Measurements from ENCODE around the gene FDPS. TPM values are rescaled to one million over a fixed set of nuclear protein-coding genes. Genes with fewer than 3 reads are reported as not detected.

Gene FDPS
- total RNA-seq = 100 to 1,000 TPM; 256 to 264 TPM

DNA sequence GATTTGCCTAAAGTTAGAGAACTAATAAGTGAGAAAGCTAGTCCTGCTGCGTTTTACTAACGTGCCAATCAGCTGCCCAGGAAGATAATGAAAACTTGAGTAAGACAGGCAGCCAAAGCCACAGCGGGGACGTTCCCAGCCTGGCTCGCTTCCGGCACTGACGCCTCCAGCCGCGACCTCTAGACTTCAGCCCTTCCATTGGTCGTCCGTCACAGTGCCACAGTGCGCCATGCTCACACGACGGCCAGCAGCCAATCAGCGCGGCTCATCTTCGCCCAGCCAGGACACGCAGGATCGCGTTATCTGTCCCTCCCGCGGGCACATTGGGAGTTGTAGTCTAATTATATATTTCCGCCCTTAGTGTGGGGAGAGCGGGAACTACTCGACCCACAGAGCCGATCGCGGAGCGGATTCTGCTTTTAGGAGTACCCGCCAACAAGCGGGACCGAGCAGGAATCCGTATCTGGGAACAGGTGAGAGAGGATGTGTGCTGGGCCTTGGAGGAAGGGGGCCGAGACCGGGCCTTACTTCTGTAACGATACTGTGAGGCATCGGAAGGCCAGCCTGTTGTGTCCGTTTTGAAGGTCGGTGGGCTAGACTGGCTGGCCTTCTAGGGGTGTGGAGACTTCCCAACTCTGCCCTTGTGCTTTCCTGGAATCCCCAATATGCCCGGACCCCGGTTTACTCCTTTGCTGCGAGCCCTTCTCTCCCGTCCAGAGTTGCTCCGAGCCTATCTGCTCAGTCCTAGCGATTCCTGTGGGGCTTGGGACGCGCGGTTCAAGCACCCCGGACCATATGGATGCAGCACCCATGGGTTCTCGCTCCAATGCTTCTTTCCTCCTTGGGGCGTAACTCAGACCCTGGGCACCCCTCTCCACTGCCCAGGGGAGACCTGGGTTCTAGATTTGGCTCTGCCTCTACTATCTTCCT is at the start of gene FDPS:
TSS of gene FDPS (plus strand) at position 374 of the 930 bp plus-strand sequence. CDS start 924 bp downstream, outside the sequence.
- peak; percentile 98 for DNase-seq
- peaks cover 28% of the 10 kb centered on the region for H3K4me1 Mint-ChIP-seq
- H3K27ac Mint-ChIP-seq = peak within 1 kb of the TSS; percentile 99
- peak within 1 kb of the TSS; percentile 95 for H3K4me3 Mint-ChIP-seq
- no peaks in the 10 kb centered on the region for H3K27me3 Mint-ChIP-seq
- no peaks in the 10 kb centered on the region for H3K9me3 Mint-ChIP-seq
- H3K36me3 Mint-ChIP-seq = peaks cover 43% of the 10 kb centered on the region

DNA sequence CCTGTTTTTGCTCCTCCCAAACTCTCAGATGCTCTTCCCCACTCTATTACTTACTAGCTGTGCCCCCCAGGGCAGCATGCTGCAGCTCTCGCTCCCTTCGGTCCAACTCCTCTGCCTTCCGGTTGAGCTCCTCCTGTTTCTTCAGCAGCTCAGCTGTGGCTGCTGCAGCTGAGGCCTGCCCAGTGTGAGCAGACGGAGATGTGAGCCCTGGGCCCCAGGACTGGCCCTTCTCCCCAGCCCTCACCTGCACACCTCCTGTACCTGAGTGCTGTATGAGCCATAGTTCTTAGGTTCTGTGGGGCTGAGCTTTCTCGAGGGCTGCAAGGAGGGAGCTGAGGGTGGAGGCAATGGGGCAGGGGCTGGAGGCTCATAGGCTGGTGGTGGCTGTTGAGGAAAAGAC is 48.4 kb upstream of the FDPS start:
- H3K9me3 Mint-ChIP-seq = no peaks in the 10 kb centered on the region
- DNase-seq = no peak
- no peaks in the 10 kb centered on the region for H3K27me3 Mint-ChIP-seq
- H3K4me1 Mint-ChIP-seq = peaks cover 26% of the 10 kb centered on the region
- H3K4me3 Mint-ChIP-seq = peak overlapping the region; percentile 90
- peak overlapping the region; percentile 43 for H3K27ac Mint-ChIP-seq
- H3K36me3 Mint-ChIP-seq = peaks cover 46% of the 10 kb centered on the region

DNA sequence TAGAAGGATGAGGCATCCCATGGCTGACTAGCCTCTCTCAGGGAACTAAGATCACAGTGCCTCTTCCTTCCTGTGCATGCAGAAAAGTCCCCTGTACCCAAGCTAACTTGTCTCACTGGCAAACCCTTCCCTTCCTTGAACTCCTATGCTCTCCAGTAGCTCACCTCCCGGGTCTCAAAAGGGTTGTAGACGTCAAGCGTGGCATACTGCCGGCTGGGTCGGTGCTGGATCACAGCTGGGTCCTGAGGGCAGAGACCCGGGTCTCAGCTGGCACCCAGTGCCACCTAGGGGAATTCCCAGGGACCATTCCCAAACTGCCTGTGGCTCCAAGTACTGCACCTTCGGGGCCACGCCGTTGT is 47.2 kb upstream of the FDPS start:
- Mint-ChIP-seq H3K9me3 (no peaks in the 10 kb centered on the region), H3K4me3 (peak overlapping the region; percentile 90), H3K27me3 (no peaks in the 10 kb centered on the region), H3K27ac (peak overlapping the region; percentile 90), H3K36me3 (peaks cover 46% of the 10 kb centered on the region), H3K4me1 (peaks cover 23% of the 10 kb centered on the region)
- DNase-seq = peak; percentile 28

GRCh38 chr1:155261852-155262673 is 46.6 kb upstream of the FDPS start, which contains the start of gene SCAMP3:
Gene SCAMP3, minus strand, starts transcription at chr1:155262360. Its CDS starts 209 bp downstream, at chr1:155262151.
- Mint-ChIP-seq H3K9me3 (no peaks in the 10 kb centered on the region), H3K27ac (peak within 1 kb of the TSS; percentile 90), H3K4me3 (peak within 1 kb of the TSS; percentile 90), H3K4me1 (peaks cover 23% of the 10 kb centered on the region), H3K36me3 (peaks cover 46% of the 10 kb centered on the region), H3K27me3 (no peaks in the 10 kb centered on the region)
- peak; percentile 87 for DNase-seq

DNA sequence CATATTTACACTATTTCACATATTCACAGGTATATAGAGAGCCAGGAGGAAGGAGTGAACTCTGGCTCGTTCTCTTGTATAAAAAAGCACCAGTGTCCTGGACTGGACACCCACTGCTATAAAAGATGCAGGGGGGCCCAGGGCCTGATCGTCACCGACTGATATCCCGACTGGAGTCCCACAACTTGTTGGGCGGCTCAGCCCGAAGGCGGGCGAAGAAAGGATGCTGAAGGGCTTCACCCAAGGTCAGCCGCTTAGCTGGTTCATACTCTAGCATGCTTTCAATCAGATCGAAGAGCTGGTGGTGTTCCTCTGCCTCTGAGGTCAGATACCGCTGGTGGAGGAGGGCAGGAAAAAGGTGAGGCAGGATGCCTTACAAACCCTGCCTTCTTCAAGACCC is 45.6 kb upstream of the FDPS start:
- Mint-ChIP-seq H3K4me3 (peak overlapping the region; percentile 90), H3K27ac (peak overlapping the region; percentile 90), H3K36me3 (peaks cover 52% of the 10 kb centered on the region), H3K9me3 (no peaks in the 10 kb centered on the region), H3K4me1 (peaks cover 23% of the 10 kb centered on the region), H3K27me3 (no peaks in the 10 kb centered on the region)
- no peak for DNase-seq

DNA sequence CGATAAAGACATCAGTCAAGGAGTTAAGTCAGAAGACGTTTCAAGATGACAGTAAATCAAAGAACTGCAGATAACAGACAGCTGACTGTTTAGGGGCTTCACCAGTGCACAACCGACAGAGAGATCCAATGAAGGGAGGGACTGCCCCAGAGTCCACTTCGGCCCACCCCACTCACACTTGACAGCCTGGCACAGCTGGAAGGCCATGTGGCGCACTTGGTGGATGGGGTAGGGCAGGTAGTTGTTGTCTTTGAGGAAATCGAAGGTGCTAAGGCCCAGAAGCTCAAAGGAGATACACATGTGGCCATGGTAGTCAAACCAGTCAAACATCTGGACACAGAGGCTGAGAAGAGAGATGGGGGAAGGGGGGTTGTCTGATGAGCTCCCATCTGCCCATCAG is 42.1 kb upstream of the FDPS start:
- Mint-ChIP-seq H3K27me3 (no peaks in the 10 kb centered on the region), H3K27ac (peak overlapping the region; percentile 11), H3K4me3 (no peak overlapping the region), H3K9me3 (no peaks in the 10 kb centered on the region), H3K36me3 (peaks cover 47% of the 10 kb centered on the region), H3K4me1 (peaks cover 18% of the 10 kb centered on the region)
- DNase-seq = no peak

DNA sequence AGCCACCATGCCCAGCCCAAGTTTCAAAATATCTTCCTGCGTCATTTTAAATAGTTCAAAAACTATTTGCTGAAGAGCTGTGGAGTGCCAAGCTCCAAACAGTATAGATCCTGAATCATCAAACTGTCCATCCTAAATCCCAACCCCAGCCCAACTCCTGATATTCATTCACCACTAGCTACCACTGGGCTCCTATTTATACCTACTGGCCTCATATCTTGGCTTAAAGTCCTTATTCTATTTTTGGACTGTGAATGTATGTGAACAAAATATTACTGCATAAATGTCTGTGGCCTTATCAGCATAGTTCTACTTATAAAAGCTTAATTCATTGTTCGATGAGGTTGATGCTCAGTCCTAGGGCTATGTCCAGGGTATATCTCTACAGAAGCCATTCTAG is 41.3 kb upstream of the FDPS start:
- no peak for DNase-seq
- H3K27ac Mint-ChIP-seq = no peak overlapping the region
- H3K27me3 Mint-ChIP-seq = no peaks in the 10 kb centered on the region
- peaks cover 49% of the 10 kb centered on the region for H3K36me3 Mint-ChIP-seq
- H3K4me3 Mint-ChIP-seq = no peak overlapping the region
- no peaks in the 10 kb centered on the region for H3K9me3 Mint-ChIP-seq
- peaks cover 21% of the 10 kb centered on the region for H3K4me1 Mint-ChIP-seq

- Mint-ChIP-seq H3K4me3 (no peak overlapping the region), H3K36me3 (peaks cover 42% of the 10 kb centered on the region), H3K9me3 (no peaks in the 10 kb centered on the region), H3K27ac (no peak overlapping the region), H3K4me1 (peaks cover 17% of the 10 kb centered on the region), H3K27me3 (no peaks in the 10 kb centered on the region)
- no peak for DNase-seq
Measured at GRCh38 chr1:155268630-155269029, 40.0 kb upstream of the FDPS start.

DNA sequence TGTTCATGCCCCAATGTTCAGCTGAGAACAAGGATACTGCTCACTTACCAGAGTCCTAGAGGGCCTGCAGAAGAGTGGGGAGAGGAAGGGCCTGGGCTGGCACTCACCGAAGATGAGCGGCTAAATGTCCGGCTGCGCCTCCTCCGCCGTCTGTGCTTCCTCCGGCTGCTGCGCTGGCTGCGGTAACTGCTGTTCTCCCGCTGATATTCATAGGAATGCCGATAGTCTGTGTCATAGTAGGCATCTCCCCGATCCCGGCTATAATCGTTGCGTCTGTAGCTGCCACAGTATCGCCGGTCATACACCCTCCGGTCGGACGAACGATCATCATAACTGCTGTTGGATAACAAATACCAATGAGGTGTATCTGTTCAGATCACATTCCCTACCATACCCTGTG is 39.3 kb upstream of the FDPS start:
- H3K4me3 Mint-ChIP-seq = no peak overlapping the region
- no peaks in the 10 kb centered on the region for H3K9me3 Mint-ChIP-seq
- peaks cover 37% of the 10 kb centered on the region for H3K36me3 Mint-ChIP-seq
- DNase-seq = no peak
- H3K27me3 Mint-ChIP-seq = no peaks in the 10 kb centered on the region
- H3K4me1 Mint-ChIP-seq = peaks cover 21% of the 10 kb centered on the region
- no peak overlapping the region for H3K27ac Mint-ChIP-seq

DNA sequence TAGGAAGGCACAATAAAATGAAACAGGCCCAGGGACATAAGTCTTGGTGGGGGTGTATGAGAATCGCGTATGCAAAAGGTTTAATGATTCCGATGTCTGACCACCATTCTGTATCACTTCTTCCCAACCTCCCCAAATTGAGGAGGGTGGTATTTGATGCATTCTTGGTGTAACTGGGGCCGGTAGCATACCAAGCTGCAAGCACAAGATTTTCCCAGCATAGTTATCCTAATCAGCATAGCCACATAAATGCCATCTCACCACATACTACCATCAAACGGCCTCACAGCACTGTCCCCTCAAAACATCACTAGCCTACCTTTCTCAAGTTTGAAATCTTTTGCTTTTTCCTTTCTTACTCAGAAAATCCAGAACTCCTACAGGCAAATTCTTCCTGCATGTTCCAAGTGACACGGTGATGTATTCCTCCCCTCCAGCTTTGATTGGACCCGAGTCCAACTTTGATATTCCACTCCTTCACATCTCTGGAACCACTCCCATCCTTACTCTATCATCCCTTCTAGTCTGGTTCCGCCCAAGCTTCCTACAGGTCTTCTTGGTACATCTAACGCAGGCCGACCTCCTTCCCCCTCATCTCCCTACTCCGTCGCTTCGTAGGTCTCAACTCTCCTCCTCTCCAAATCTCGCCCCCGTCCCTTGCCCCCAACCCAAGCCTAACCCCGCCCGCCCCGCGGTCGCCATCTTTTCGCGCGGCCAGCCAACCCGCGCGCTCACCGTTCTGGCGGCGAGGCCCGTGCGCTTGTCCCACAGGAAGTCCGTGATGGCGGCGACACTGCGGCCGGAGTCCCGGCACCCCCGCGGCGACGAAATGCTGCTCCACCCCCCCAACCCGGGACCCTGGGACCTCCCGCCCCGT is 36.0 kb upstream of the FDPS start:
- Mint-ChIP-seq H3K27me3 (no peaks in the 10 kb centered on the region), H3K4me3 (peak overlapping the region; percentile 85), H3K36me3 (peaks cover 33% of the 10 kb centered on the region), H3K4me1 (peaks cover 31% of the 10 kb centered on the region), H3K27ac (peak overlapping the region; percentile 87), H3K9me3 (no peaks in the 10 kb centered on the region)
- DNase-seq = no peak

GRCh38 chr1:155273343-155274245 is 35.1 kb upstream of the FDPS start, which contains the start of gene CLK2:
Gene CLK2, minus strand, starts transcription at chr1:155273504. Its CDS starts 2,527 bp downstream, at chr1:155270977.
- Mint-ChIP-seq H3K27me3 (no peaks in the 10 kb centered on the region), H3K36me3 (peaks cover 28% of the 10 kb centered on the region), H3K4me1 (peaks cover 34% of the 10 kb centered on the region)

GRCh38 chr1:155277070-155277901 is 31.4 kb upstream of the FDPS start, which contains the start of gene HCN3:
Gene HCN3, plus strand, starts transcription at chr1:155277463. Its CDS starts 128 bp downstream, at chr1:155277591.
- no peaks in the 10 kb centered on the region for H3K27me3 Mint-ChIP-seq
- H3K9me3 Mint-ChIP-seq = no peaks in the 10 kb centered on the region
- H3K4me1 Mint-ChIP-seq = peaks cover 21% of the 10 kb centered on the region
- DNase-seq = peak; percentile 95
- peak within 1 kb of the TSS; percentile 74 for H3K4me3 Mint-ChIP-seq
- H3K27ac Mint-ChIP-seq = peak within 1 kb of the TSS; percentile 7
- peaks cover 6% of the 10 kb centered on the region for H3K36me3 Mint-ChIP-seq

More at GRCh38 chr1:155273343-155274245, 35.1 kb upstream of the FDPS start, which contains the start of gene CLK2:
- peak within 1 kb of the TSS; percentile 88 for H3K27ac Mint-ChIP-seq
- no peaks in the 10 kb centered on the region for H3K9me3 Mint-ChIP-seq
- H3K4me3 Mint-ChIP-seq = peak within 1 kb of the TSS; percentile 85
- peak; percentile 99 for DNase-seq

Measured in activated naive CD8-positive, alpha-beta T cell treated with anti-CD3 and anti-CD28 coated beads for 36 hours (primary cell).